ENCODE data around the gene SPATA46. TPM values are rescaled to one million over a fixed set of nuclear protein-coding genes. Genes with fewer than 3 reads are reported as not detected.

Gene SPATA46
- total RNA-seq, 1 experiment from 2014 or later, result not detected

GRCh38 chr1:162397943-162398560, 21.4 kb upstream of the SPATA46 start:
- CTCF ChIA-PET, result interaction anchor here (0.7 to 1.8 kb wide), 3 partner anchors 40 to 342 kb away, joined by 3 to 7 read pairs (median 5); no protein-coding TSS in a partner anchor
- Histone ChIP-seq H3K9me3 (no peaks in the 10 kb centered on the region), H3K36me3 (ENCODE audit: control insufficient read depth, insufficient read depth, low read length) (no peaks in the 10 kb centered on the region), H3K27me3 (replicated peaks; ENCODE audit: control insufficient read depth, insufficient read depth, low read length) (no peaks in the 10 kb centered on the region), H3K4me3 (ENCODE audit: low read depth, low read length) (no peak overlapping the region), H3K4me1 (no peaks in the 10 kb centered on the region)
- DNase-seq, result no peak
- Mint-ChIP-seq H3K4me1 (ENCODE audit: low read depth, unreplicated experiment) (no peaks in the 10 kb centered on the region), H3K27ac (ENCODE audit: unreplicated experiment) (no peak overlapping the region), H3K9me3 (ENCODE audit: unreplicated experiment) (no peaks in the 10 kb centered on the region), H3K36me3 (ENCODE audit: insufficient read depth, unreplicated experiment) (no peaks in the 10 kb centered on the region), H3K27me3 (ENCODE audit: insufficient read depth, unreplicated experiment) (peaks cover 10% of the 10 kb centered on the region), H3K4me3 (ENCODE audit: unreplicated experiment) (no peak overlapping the region)
- intact Hi-C loops (cut with micrococcal nuclease; ENCODE audit: unreplicated experiment), result no loop called here
- TF ChIP-seq CTCF (IDR thresholded peaks at IDR 0.05; ENCODE audit: insufficient read depth in 1 of 2, low read depth in 1 of 2, low read length in 1 of 2, severe bottlenecking in 1 of 2, unreplicated experiment in 1 of 2), result no peak
- no TSS peak for BruUV-seq (replicated peaks)
- POLR2A ChIA-PET, result no interaction called here

DNA sequence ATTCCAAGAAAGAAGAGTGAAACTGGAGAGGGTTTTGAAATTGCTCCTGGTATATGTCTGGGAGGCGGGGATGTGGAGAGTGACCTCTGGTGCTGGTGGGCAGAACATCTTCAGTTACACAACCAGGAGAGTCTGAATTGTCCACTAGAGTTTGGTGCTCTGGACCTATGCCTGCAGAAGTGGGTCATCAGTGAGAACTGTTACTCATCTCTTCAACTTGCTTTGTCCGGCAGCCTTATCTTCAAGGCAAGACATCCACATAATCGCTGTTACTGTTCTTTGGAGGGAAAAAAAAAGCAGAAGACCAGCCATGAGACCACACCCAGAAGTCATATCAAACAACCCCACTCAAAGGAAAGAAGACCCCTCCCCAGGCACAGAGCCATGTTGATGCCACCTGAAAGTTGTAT, 20.4 kb upstream of the SPATA46 start:
- Mint-ChIP-seq H3K4me3 (ENCODE audit: unreplicated experiment) (no peak overlapping the region), H3K9me3 (ENCODE audit: unreplicated experiment) (no peaks in the 10 kb centered on the region), H3K4me1 (ENCODE audit: low read depth, unreplicated experiment) (peaks cover 2% of the 10 kb centered on the region), H3K36me3 (ENCODE audit: insufficient read depth, unreplicated experiment) (no peaks in the 10 kb centered on the region), H3K27ac (ENCODE audit: unreplicated experiment) (no peak overlapping the region), H3K27me3 (ENCODE audit: insufficient read depth, unreplicated experiment) (peaks cover 10% of the 10 kb centered on the region)
- POLR2A ChIA-PET, result interaction anchor here (0.6 kb wide), 1 partner anchor 121 kb away, joined by 3 read pairs; no protein-coding TSS in a partner anchor
- intact Hi-C loops (cut with micrococcal nuclease; ENCODE audit: unreplicated experiment), result no loop called here
- CTCF ChIA-PET, result interaction anchor here (1.6 kb wide), 1 partner anchor 39 kb away, joined by 5 read pairs; no protein-coding TSS in a partner anchor
- no peaks in the 10 kb centered on the region; the same call in 1 of the 2 replicates for H3K4me1 ChIP-seq
- no peaks in the 10 kb centered on the region for H3K36me3 ChIP-seq (ENCODE audit: control insufficient read depth, insufficient read depth, low read length)
- peak in 1 of 2 experiments; percentile 30 for TF ChIP-seq CTCF (IDR thresholded peaks at IDR 0.05; ENCODE audit: insufficient read depth in 1 of 2, low read depth in 1 of 2, low read length in 1 of 2, severe bottlenecking in 1 of 2, unreplicated experiment in 1 of 2)
- no peak for DNase-seq
- BruUV-seq (replicated peaks), result no TSS peak
- no peaks in the 10 kb centered on the region for H3K27me3 ChIP-seq (replicated peaks; ENCODE audit: control insufficient read depth, insufficient read depth, low read length)
- no peak overlapping the region for H3K4me3 ChIP-seq (ENCODE audit: low read depth, low read length)
- H3K9me3 ChIP-seq, result no peaks in the 10 kb centered on the region

GRCh38 chr1:162396201-162396906, 19.7 kb upstream of the SPATA46 start:
- H3K36me3 Mint-ChIP-seq (ENCODE audit: insufficient read depth, unreplicated experiment), result no peaks in the 10 kb centered on the region
- peaks cover 10% of the 10 kb centered on the region for H3K27me3 Mint-ChIP-seq (ENCODE audit: insufficient read depth, unreplicated experiment)
- no peaks in the 10 kb centered on the region for H3K9me3 ChIP-seq
- intact Hi-C loops (cut with micrococcal nuclease; ENCODE audit: unreplicated experiment), result no loop called here
- POLR2A ChIA-PET, result no interaction called here
- no peaks in the 10 kb centered on the region for H3K9me3 Mint-ChIP-seq (ENCODE audit: unreplicated experiment)
- no peaks in the 10 kb centered on the region; the same call in 1 of the 2 replicates for H3K4me1 ChIP-seq
- H3K4me3 ChIP-seq (ENCODE audit: low read depth, low read length), result no peak overlapping the region
- CTCF ChIA-PET, result no interaction called here
- no TSS peak for BruUV-seq (replicated peaks)
- H3K27ac Mint-ChIP-seq (ENCODE audit: unreplicated experiment), result no peak overlapping the region
- H3K4me1 Mint-ChIP-seq (ENCODE audit: low read depth, unreplicated experiment), result peaks cover 7% of the 10 kb centered on the region
- H3K4me3 Mint-ChIP-seq (ENCODE audit: unreplicated experiment), result no peak overlapping the region
- no peaks in the 10 kb centered on the region for H3K36me3 ChIP-seq (ENCODE audit: control insufficient read depth, insufficient read depth, low read length)
- TF ChIP-seq CTCF (IDR thresholded peaks at IDR 0.05; ENCODE audit: insufficient read depth in 1 of 2, low read depth in 1 of 2, low read length in 1 of 2, severe bottlenecking in 1 of 2, unreplicated experiment in 1 of 2), result no peak
- H3K27me3 ChIP-seq (replicated peaks; ENCODE audit: control insufficient read depth, insufficient read depth, low read length), result no peaks in the 10 kb centered on the region
- no peak for DNase-seq
